ENCODE data around the gene YWHAQ. TPM values are rescaled to one million over a fixed set of nuclear protein-coding genes. Genes with fewer than 3 reads are reported as not detected.

Gene YWHAQ
- total and polyA plus RNA-seq, 2 donors (not counting 1 experiment from before 2014, with no cell fraction given), result 68.7 to 126 TPM

DNA sequence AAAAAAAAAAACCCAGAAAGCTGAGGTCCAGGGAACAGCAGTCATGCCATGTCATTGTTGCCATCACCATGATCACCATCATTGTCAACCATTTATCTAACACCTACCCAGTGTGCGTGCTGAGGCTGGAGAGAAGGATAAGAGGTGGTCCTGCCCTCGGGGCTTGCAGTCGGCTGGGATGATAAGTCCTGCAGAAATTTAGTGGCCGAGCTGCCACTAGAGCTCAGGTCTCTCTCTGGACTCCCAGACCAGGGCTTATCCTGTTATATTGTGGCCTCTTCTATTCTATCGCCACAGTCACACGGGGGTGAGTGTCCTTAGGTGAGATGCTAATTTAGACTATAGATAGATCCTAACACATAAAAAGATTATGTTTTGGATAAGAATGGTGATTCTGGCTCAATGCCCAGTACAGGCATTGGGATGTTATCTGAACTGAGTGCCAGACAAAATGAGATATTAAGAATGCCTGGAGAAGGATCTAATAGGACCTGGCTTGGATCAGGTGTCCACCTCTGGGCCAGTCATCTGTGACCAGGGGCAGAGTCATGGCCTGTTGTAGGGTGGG is 43.2 kb upstream of the YWHAQ start:
- H2AFZ ChIP-seq (ENCODE audit: insufficient read depth, low read depth, low read length, poor library complexity, severe bottlenecking), result no peak overlapping the region
- peaks cover 7% of the 10 kb centered on the region for H3K27me3 Mint-ChIP-seq

DNA sequence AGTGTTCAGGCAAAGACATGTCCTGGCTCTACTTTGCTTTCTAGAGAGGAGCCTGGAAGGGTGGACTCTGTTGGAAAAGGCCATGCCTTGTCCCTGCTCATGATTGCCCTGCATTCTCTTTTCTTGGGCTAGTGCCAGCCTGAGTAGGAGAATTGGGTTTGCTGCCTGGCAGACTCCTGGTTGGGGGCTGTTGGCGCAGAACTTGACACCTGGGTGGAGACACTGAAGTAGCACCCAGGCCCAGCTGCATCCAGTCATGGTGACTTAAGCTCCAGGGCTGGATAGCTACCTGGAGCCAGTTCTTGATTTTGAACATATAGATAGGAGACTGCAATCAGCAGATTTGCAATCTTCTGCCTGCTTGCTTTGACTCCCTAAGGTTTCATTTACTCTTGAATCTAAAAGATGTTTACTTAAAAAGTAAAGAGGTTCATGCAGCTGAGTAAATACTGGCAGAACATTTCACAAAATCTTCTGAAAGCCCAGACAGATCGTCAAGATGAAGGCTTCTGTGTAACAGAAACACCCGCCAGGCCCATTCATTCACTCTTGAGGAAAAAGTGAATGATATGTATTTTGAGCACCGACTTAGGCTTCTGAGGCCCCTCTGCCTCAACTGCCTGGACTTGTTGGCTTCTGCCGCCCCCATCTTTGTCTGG is 38.0 kb upstream of the YWHAQ start:
- H3K9me3 ChIP-seq (ENCODE audit: control extremely low read depth in 1 of 3, control insufficient read depth in 2 of 3, insufficient read depth in 1 of 3, low read length in 2 of 3), result no peaks in the 10 kb centered on the region
- DNase-seq (no peak), ATAC-seq (ENCODE audit: low read depth) (no peak)
- no peak for TF ChIP-seq EZH2 (IDR thresholded peaks at IDR 0.05; ENCODE audit: borderline replicate concordance, insufficient read depth, low read depth, low read length, poor library complexity, severe bottlenecking)
- TF ChIP-seq, protein P1, sequence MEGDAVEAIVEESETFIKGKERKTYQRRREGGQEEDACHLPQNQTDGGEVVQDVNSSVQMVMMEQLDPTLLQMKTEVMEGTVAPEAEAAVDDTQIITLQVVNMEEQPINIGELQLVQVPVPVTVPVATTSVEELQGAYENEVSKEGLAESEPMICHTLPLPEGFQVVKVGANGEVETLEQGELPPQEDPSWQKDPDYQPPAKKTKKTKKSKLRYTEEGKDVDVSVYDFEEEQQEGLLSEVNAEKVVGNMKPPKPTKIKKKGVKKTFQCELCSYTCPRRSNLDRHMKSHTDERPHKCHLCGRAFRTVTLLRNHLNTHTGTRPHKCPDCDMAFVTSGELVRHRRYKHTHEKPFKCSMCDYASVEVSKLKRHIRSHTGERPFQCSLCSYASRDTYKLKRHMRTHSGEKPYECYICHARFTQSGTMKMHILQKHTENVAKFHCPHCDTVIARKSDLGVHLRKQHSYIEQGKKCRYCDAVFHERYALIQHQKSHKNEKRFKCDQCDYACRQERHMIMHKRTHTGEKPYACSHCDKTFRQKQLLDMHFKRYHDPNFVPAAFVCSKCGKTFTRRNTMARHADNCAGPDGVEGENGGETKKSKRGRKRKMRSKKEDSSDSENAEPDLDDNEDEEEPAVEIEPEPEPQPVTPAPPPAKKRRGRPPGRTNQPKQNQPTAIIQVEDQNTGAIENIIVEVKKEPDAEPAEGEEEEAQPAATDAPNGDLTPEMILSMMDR (IDR thresholded peaks at IDR 0.05), result no peak
- H3K4me2 ChIP-seq (replicated peaks; ENCODE audit: low read depth, low read length, poor library complexity, severe bottlenecking), result no peak overlapping the region
- intact Hi-C loops (cut with micrococcal nuclease), result no loop called here
- CTCF ChIA-PET, result no interaction called here
- H3K27ac ChIP-seq (ENCODE audit: low read length in 2 of 2), result no peak overlapping the region
- H3K79me2 ChIP-seq (ENCODE audit: control insufficient read depth, insufficient read depth, low read length), result no peaks in the 10 kb centered on the region
- Mint-ChIP-seq H3K4me1 (no peaks in the 10 kb centered on the region), H3K4me3 (no peak overlapping the region), H3K27me3 (peaks cover 6% of the 10 kb centered on the region), H3K9me3 (ENCODE audit: insufficient read depth) (no peaks in the 10 kb centered on the region), H3K27ac (no peak overlapping the region)
- no peaks in the 10 kb centered on the region for H3K27me3 ChIP-seq (replicated peaks in 1 of 4; ENCODE audit: control extremely low read depth in 1 of 4, control insufficient read depth in 3 of 4, insufficient read depth in 4 of 4, low read length in 3 of 4)
- H3K4me3 ChIP-seq (ENCODE audit: control extremely low read depth in 1 of 5, extremely low read depth in 1 of 5, insufficient read depth in 1 of 5, low read depth in 2 of 5, low read length in 4 of 5), result no peak overlapping the region
- no peaks in the 10 kb centered on the region for H3K4me1 ChIP-seq (ENCODE audit: control insufficient read depth in 2 of 2, insufficient read depth in 2 of 2, low read length in 2 of 2)
- H4K20me1 ChIP-seq (ENCODE audit: control insufficient read depth, insufficient read depth, low read length, poor library complexity, severe bottlenecking), result no peaks in the 10 kb centered on the region
- 95% methylated on average over 5 of the region's 5 CpGs for WGBS (ENCODE audit: insufficient coverage)
- POLR2A ChIA-PET, result interaction anchor here (0.7 kb wide), 1 partner anchor 31 kb away, joined by 3 read pairs; no protein-coding TSS in a partner anchor
- no peak overlapping the region for H2AFZ ChIP-seq (ENCODE audit: insufficient read depth, low read depth, low read length, poor library complexity, severe bottlenecking)
- H3K36me3 ChIP-seq (replicated peaks in 1 of 2; ENCODE audit: control extremely low read depth in 1 of 2, control insufficient read depth in 1 of 2, extremely low read depth in 1 of 2, insufficient read depth in 2 of 2, low read length in 1 of 2), result no peaks in the 10 kb centered on the region
- H3K9ac ChIP-seq (ENCODE audit: low read length), result no peak overlapping the region

More for the DNA sequence above, 43.2 kb upstream of the YWHAQ start:
- no peaks in the 10 kb centered on the region for H3K9me3 ChIP-seq (ENCODE audit: control extremely low read depth in 1 of 3, control insufficient read depth in 2 of 3, insufficient read depth in 1 of 3, low read length in 2 of 3)
- no peaks in the 10 kb centered on the region for H3K9me3 Mint-ChIP-seq (ENCODE audit: insufficient read depth)
- DNase-seq (no peak), ATAC-seq (ENCODE audit: low read depth) (no peak)
- intact Hi-C loops (cut with micrococcal nuclease), result no loop called here
- H3K4me1 ChIP-seq (ENCODE audit: control insufficient read depth in 2 of 2, insufficient read depth in 2 of 2, low read length in 2 of 2), result no peaks in the 10 kb centered on the region
- WGBS (ENCODE audit: insufficient coverage), result 100% methylated on average over 1 of the region's 6 CpGs
- H3K27ac ChIP-seq (ENCODE audit: low read length in 2 of 2), result no peak overlapping the region
- H3K4me1 Mint-ChIP-seq, result no peaks in the 10 kb centered on the region
- H3K4me3 ChIP-seq (ENCODE audit: control extremely low read depth in 1 of 5, extremely low read depth in 1 of 5, insufficient read depth in 1 of 5, low read depth in 2 of 5, low read length in 4 of 5), result no peak overlapping the region
- TF ChIP-seq, protein P1 (IDR thresholded peaks at IDR 0.05), result no peak
- TF ChIP-seq EZH2 (IDR thresholded peaks at IDR 0.05; ENCODE audit: borderline replicate concordance, insufficient read depth, low read depth, low read length, poor library complexity, severe bottlenecking), result no peak
- POLR2A ChIA-PET, result no interaction called here
- no peak overlapping the region for H3K27ac Mint-ChIP-seq
- H3K4me3 Mint-ChIP-seq, result no peak overlapping the region
- H3K27me3 ChIP-seq (replicated peaks in 1 of 4; ENCODE audit: control extremely low read depth in 1 of 4, control insufficient read depth in 3 of 4, insufficient read depth in 4 of 4, low read length in 3 of 4), result no peaks in the 10 kb centered on the region
- H3K9ac ChIP-seq (ENCODE audit: low read length), result no peak overlapping the region
- no peak overlapping the region for H3K4me2 ChIP-seq (replicated peaks; ENCODE audit: low read depth, low read length, poor library complexity, severe bottlenecking)
- CTCF ChIA-PET, result no interaction called here
- H3K36me3 ChIP-seq (replicated peaks in 1 of 2; ENCODE audit: control extremely low read depth in 1 of 2, control insufficient read depth in 1 of 2, extremely low read depth in 1 of 2, insufficient read depth in 2 of 2, low read length in 1 of 2), result no peaks in the 10 kb centered on the region
- no peaks in the 10 kb centered on the region for H3K79me2 ChIP-seq (ENCODE audit: control insufficient read depth, insufficient read depth, low read length)
- no peaks in the 10 kb centered on the region for H4K20me1 ChIP-seq (ENCODE audit: control insufficient read depth, insufficient read depth, low read length, poor library complexity, severe bottlenecking)

Measured in B cell (primary cell).